ENCODE data around the gene MYH10.

MYH10 gene

DNA sequence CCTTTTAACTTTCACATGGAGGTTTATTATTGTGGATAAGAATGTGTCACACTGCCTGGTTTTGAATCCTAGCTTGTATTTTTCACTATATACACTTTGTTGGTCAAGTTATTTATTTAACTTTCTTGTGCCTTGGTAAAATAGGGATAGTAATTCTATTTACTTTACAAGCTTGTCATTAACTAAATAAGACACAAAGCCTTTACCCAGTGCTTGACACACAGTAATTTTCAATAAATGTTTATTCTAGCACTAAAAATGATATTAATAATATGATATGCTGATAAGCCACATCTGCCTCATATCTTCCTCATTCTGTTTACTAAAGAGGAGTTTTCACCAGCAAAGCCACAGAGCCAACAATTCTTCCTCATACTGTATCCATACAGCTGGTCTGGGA, 27.8 kb downstream of the MYH10 start:
- no peak for DNase-seq (ENCODE audit: low spot score)
- TF ChIP-seq, protein P1, sequence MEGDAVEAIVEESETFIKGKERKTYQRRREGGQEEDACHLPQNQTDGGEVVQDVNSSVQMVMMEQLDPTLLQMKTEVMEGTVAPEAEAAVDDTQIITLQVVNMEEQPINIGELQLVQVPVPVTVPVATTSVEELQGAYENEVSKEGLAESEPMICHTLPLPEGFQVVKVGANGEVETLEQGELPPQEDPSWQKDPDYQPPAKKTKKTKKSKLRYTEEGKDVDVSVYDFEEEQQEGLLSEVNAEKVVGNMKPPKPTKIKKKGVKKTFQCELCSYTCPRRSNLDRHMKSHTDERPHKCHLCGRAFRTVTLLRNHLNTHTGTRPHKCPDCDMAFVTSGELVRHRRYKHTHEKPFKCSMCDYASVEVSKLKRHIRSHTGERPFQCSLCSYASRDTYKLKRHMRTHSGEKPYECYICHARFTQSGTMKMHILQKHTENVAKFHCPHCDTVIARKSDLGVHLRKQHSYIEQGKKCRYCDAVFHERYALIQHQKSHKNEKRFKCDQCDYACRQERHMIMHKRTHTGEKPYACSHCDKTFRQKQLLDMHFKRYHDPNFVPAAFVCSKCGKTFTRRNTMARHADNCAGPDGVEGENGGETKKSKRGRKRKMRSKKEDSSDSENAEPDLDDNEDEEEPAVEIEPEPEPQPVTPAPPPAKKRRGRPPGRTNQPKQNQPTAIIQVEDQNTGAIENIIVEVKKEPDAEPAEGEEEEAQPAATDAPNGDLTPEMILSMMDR (IDR thresholded peaks at IDR 0.05; ENCODE audit: borderline replicate concordance, control extremely low read depth, extremely low read depth, insufficient read depth, missing control alignments) = no peak
- in situ Hi-C loops (cut with MboI; ENCODE audit: low sequenced_read_pairs, unreplicated experiment) = no loop called here

DNA sequence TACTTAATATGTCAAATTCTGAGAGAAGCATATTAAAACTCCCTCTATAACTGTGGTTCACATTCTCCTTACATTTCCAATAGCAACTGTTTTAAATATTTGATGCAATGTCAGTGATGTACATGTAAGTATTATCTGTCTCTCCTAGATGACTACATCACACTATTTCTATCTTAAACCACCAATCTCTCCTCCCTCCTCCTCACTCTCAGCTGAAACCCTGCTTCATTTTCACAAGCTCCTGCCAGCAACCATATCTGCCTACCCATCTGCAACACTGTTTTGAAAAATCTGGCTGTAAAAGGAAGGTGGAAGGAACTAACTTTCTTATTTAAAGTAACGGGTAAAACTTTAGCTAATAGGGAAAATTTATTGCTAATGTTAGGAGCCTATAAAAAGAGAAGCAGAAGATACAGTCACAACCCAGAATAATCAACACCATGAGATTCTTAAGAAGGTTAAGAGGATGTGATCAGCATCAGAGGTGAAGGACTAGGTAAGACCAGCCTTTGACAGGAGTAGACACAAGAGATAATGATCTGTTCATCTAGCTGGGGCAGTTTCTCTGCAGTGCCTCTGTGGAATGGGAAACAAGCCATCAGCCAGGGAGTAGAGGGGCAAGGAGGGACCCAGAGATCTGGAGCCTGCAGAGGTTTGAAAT, 31.0 kb downstream of the MYH10 start:
- TF ChIP-seq, protein P1 (IDR thresholded peaks at IDR 0.05; ENCODE audit: borderline replicate concordance, control extremely low read depth, extremely low read depth, insufficient read depth, missing control alignments) = no peak
- DNase-seq (ENCODE audit: low spot score) = no peak
- in situ Hi-C loops (cut with MboI; ENCODE audit: low sequenced_read_pairs, unreplicated experiment) = no loop called here

- DNase-seq (ENCODE audit: low spot score) = no peak
- in situ Hi-C loops (cut with MboI; ENCODE audit: low sequenced_read_pairs, unreplicated experiment) = no loop called here
- TF ChIP-seq, protein P1 (IDR thresholded peaks at IDR 0.05; ENCODE audit: borderline replicate concordance, control extremely low read depth, extremely low read depth, insufficient read depth, missing control alignments) = no peak
Measured at GRCh38 chr17:8598913-8599312, 31.6 kb downstream of the MYH10 start.

- in situ Hi-C loops (cut with MboI; ENCODE audit: low sequenced_read_pairs, unreplicated experiment) = no loop called here
- TF ChIP-seq, protein P1 (IDR thresholded peaks at IDR 0.05; ENCODE audit: borderline replicate concordance, control extremely low read depth, extremely low read depth, insufficient read depth, missing control alignments) = no peak
- no peak for DNase-seq (ENCODE audit: low spot score)
Measured at GRCh38 chr17:8593830-8594229, 36.7 kb downstream of the MYH10 start.

- in situ Hi-C loops (cut with MboI; ENCODE audit: low sequenced_read_pairs, unreplicated experiment) = no loop called here
- TF ChIP-seq, protein P1 (IDR thresholded peaks at IDR 0.05; ENCODE audit: borderline replicate concordance, control extremely low read depth, extremely low read depth, insufficient read depth, missing control alignments) = no peak
Measured at GRCh38 chr17:8593276-8593675, 37.2 kb downstream of the MYH10 start.

DNA sequence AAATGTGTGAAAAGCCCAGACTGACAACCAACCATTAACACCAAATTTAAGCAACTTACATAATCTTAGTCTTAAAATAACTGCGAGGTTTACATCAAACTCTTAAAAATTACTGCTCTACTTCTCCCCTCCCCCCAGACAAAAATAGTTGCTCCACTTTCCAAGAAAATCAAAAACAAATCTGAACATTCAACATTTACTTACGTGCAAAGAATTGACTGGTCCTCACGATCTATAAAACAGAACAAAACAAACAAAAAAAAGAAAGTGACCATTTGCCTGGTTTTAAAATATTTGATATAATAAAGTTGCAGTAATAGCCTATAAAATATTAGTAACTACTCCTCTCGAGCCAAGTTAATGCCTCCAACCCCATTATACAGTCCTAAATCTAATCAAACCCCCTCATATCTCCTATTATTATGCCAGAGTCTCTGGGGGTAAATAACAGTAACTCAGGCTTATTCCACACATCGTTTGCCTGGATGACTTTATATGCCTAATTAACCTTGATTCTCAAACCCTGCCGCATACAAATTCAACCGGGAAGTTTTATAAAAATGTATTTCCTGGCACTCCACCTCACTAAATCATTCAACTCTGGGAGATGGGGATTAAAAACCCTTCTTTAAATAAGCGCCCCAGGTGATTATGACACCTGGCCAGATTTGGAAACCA, 41.5 kb downstream of the MYH10 start:
- TF ChIP-seq, protein P1 (IDR thresholded peaks at IDR 0.05; ENCODE audit: borderline replicate concordance, control extremely low read depth, extremely low read depth, insufficient read depth, missing control alignments) = no peak
- DNase-seq (ENCODE audit: low spot score) = no peak
- in situ Hi-C loops (cut with MboI; ENCODE audit: low sequenced_read_pairs, unreplicated experiment) = no loop called here

More at GRCh38 chr17:8593276-8593675, 37.2 kb downstream of the MYH10 start:
- DNase-seq (ENCODE audit: low spot score) = no peak

Data from GM13976 (cell line).